NCI-H1092 (cell line): ENCODE measurements around the gene RAB8B.

Experiments used
- DNase-seq: peaks from one replicate; lab custom pipeline; 2025; lab: John Stamatoyannopoulos, UW

The RAB8B gene

GRCh38 chr15:63276342-63277037, 87.1 kb downstream of the RAB8B start:
- no peak for DNase-seq

- DNase-seq, result peak; percentile 76
Observed at GRCh38 chr15:63277038-63277892, 87.9 kb downstream of the RAB8B start, which contains the start of gene APH1B. Gene APH1B (plus strand): TSS chr15:63277605. CDS start chr15:63277624, 19 bp downstream.

- no peak for DNase-seq
Observed at GRCh38 chr15:63277893-63278456, 88.6 kb downstream of the RAB8B start.

GRCh38 chr15:63283126-63283525, 93.7 kb downstream of the RAB8B start:
- no peak for DNase-seq

- DNase-seq, result no peak
Observed at GRCh38 chr15:63284335-63284734, 94.9 kb downstream of the RAB8B start.

GRCh38 chr15:63287109-63287508, 97.7 kb downstream of the RAB8B start:
- no peak for DNase-seq

GRCh38 chr15:63288342-63288741, 98.9 kb downstream of the RAB8B start:
- DNase-seq, result no peak

GRCh38 chr15:63288778-63289378, 99.5 kb downstream of the RAB8B start:
- peak; percentile 4 for DNase-seq

GRCh38 chr15:63291507-63291906, 102.1 kb downstream of the RAB8B start:
- no peak for DNase-seq

GRCh38 chr15:63292241-63292640, 102.8 kb downstream of the RAB8B start:
- no peak for DNase-seq

GRCh38 chr15:63292771-63293170, 103.4 kb downstream of the RAB8B start:
- no peak for DNase-seq

GRCh38 chr15:63294359-63294758, 105.0 kb downstream of the RAB8B start:
- no peak for DNase-seq

- DNase-seq, result no peak
Observed at GRCh38 chr15:63295341-63295740, 105.9 kb downstream of the RAB8B start.

- DNase-seq, result peak; percentile 21
Observed at GRCh38 chr15:63296195-63296594, 106.8 kb downstream of the RAB8B start.

GRCh38 chr15:63299943-63300575, 110.7 kb downstream of the RAB8B start:
- no peak for DNase-seq

- DNase-seq, result no peak
Observed at GRCh38 chr15:63301088-63301487, 111.7 kb downstream of the RAB8B start.

- no peak for DNase-seq
Observed at GRCh38 chr15:63305260-63305659, 115.9 kb downstream of the RAB8B start.

- DNase-seq, result no peak
Observed at GRCh38 chr15:63306492-63307073, 117.2 kb downstream of the RAB8B start.

GRCh38 chr15:63308491-63308890, 119.1 kb downstream of the RAB8B start:
- DNase-seq, result no peak

- no peak for DNase-seq
Observed at GRCh38 chr15:63308947-63309346, 119.5 kb downstream of the RAB8B start.

- DNase-seq, result no peak
Observed at GRCh38 chr15:63310646-63311045, 121.2 kb downstream of the RAB8B start.

GRCh38 chr15:63312286-63312685, 122.9 kb downstream of the RAB8B start:
- no peak for DNase-seq
